H1 (cell line): Measurements from ENCODE around the gene KLF13. TPM values are rescaled to one million over a fixed set of nuclear protein-coding genes. Genes with fewer than 3 reads are reported as not detected.
A peak's percentile ranks its signal among the peaks of the same experiment; 100 is the strongest.

Source experiments
- CBX8 ChIP-seq: fragments of 300-800, 300-1000 bp; sonication (generic); IDR thresholded peaks from 2 replicates; pipeline ENCODE4 v1.7.1; 2016; ENCODE audit warnings: low read depth, low read length, borderline replicate concordance
- CTBP2 ChIP-seq: IDR thresholded peaks from 2 replicates; pipeline ENCODE4 v1.7.0; 2011; ENCODE audit warnings: borderline replicate concordance, mild to moderate bottlenecking, moderate library complexity, mixed read lengths, low read length; ENCODE audit not compliant: insufficient read depth, insufficient read length
- CTCF ChIP-seq, 3 experiments: IDR thresholded peaks; 1 replicate in 2 of 3; 2 replicates in 1 of 3; pipeline versions ENCODE4 v1.5.1 to v1.6.1; 2011; ENCODE audit warnings: low read length in 3 of 3, mild to moderate bottlenecking in 3 of 3, inconsistent platforms in 2 of 3, low read depth in 1 of 3, moderate library complexity in 1 of 3; ENCODE audit not compliant: insufficient read depth in 1 of 3; ENCODE audit errors: control extremely low read depth in 1 of 3
- FOSL1 ChIP-seq: IDR thresholded peaks from 2 replicates; pipeline ENCODE4 v1.6.1; 2011; ENCODE audit warnings: mild to moderate bottlenecking, low read depth, low read length, moderate library complexity; ENCODE audit not compliant: insufficient read depth
- GTF2F1 ChIP-seq: IDR thresholded peaks from 2 replicates; pipeline ENCODE4 v1.6.1; 2012; ENCODE audit warnings: low read depth, low read length, improper control_type of control experiment, borderline replicate concordance
- JUND ChIP-seq: IDR thresholded peaks from 2 replicates; pipeline ENCODE4 v1.6.1; 2011; ENCODE audit warnings: mild to moderate bottlenecking, improper control_type of control experiment, low read length
- KDM4A ChIP-seq: IDR thresholded peaks from one replicate; pipeline ENCODE4 v1.7.1; 2012; ENCODE audit warnings: low read depth, mild to moderate bottlenecking, moderate library complexity, low read length, inconsistent platforms; ENCODE audit not compliant: severe bottlenecking
- MAX ChIP-seq: IDR thresholded peaks from 2 replicates; pipeline ENCODE4 v1.6.1; 2012; ENCODE audit warnings: inconsistent platforms
- NANOG ChIP-seq: IDR thresholded peaks from 2 replicates; pipeline ENCODE4 v1.6.1; 2011; ENCODE audit warnings: low read length, low read depth, mild to moderate bottlenecking, inconsistent platforms; ENCODE audit not compliant: insufficient read depth, poor library complexity, severe bottlenecking
- NRF1 ChIP-seq: IDR thresholded peaks from 2 replicates; pipeline ENCODE4 v1.6.1; 2011; ENCODE audit warnings: mild to moderate bottlenecking, low read depth, low read length, improper control_type of control experiment
- RAD21 ChIP-seq, 2 experiments: IDR thresholded peaks in 1 of 2; conservative IDR thresholded peaks in 1 of 2; 2 replicates each; pipeline ENCODE4 v1.6.1; 2011; ENCODE audit warnings: low read depth in 2 of 2, low read length in 2 of 2, improper control_type of control experiment in 1 of 2, inconsistent platforms in 1 of 2, mild to moderate bottlenecking in 1 of 2, moderate library complexity in 1 of 2
- RBBP5 ChIP-seq: IDR thresholded peaks from 2 replicates; pipeline ENCODE4 v1.7.1; 2012; ENCODE audit warnings: low read depth, mild to moderate bottlenecking, inconsistent platforms, low read length, moderate library complexity, borderline replicate concordance
- RFX5 ChIP-seq: IDR thresholded peaks from 2 replicates; pipeline ENCODE4 v1.6.1; 2011; ENCODE audit warnings: low read depth, low read length, improper control_type of control experiment, borderline replicate concordance
- SAP30 ChIP-seq: fragments of 300-600 bp; sonication (generic); IDR thresholded peaks from 2 replicates; pipeline ENCODE4 v1.7.1; 2012; ENCODE audit warnings: low read length, moderate library complexity, mild to moderate bottlenecking, inconsistent platforms; ENCODE audit not compliant: insufficient read depth, insufficient replicate concordance
- SIN3A ChIP-seq, 2 experiments: IDR thresholded peaks in 1 of 2; conservative IDR thresholded peaks in 1 of 2; 2 replicates each; pipeline ENCODE4 v1.6.1; 2011 to 2012; ENCODE audit warnings: low read length in 2 of 2, improper control_type of control experiment in 1 of 2, low read depth in 1 of 2, mild to moderate bottlenecking in 1 of 2
- SP4 ChIP-seq: IDR thresholded peaks from 2 replicates; pipeline ENCODE4 v1.6.1; 2012; ENCODE audit warnings: low read length, inconsistent platforms
- SRF ChIP-seq: IDR thresholded peaks from 2 replicates; pipeline ENCODE4 v1.6.1; 2011; ENCODE audit warnings: mild to moderate bottlenecking, low read depth, low read length, moderate library complexity
- TAF1 ChIP-seq: IDR thresholded peaks from 2 replicates; pipeline ENCODE4 v1.6.1; 2011; ENCODE audit warnings: mild to moderate bottlenecking, low read depth, low read length
- TEAD4 ChIP-seq: IDR thresholded peaks from 2 replicates; pipeline ENCODE4 v1.6.1; 2012; ENCODE audit warnings: low read depth, low read length, inconsistent platforms, mixed read lengths
- polyA plus RNA-seq, 7 experiments: library from polyadenylated mRNA; depleted of rRNA in 3 of 7; stranded (reverse) in 5 of 7; unstranded in 2 of 7; fragments of >200 nt in 5 of 7; fragments of 200-250 nt in 2 of 7; gene quantifications; 1 replicate in 5 of 7; 2 replicates in 1 of 7; 4 replicates in 1 of 7; pipeline versions ENCODE4 v1.2.1 to v1.2.3, GENCODE V29; 2011 to 2013; ENCODE audit warnings: missing spikeins in 2 of 7, mixed read lengths in 2 of 7
- total RNA-seq: library from RNA; stranded (reverse); fragmentation: NEBNext Ultra II Directional; extraction: Animal tissue kit (Norgen Biotek cat#: 25700); gene quantifications from 2 replicates; pipeline ENCODE4 v1.2.1, GENCODE V29; 2021

The KLF13 gene
- total and polyA plus RNA-seq, 2 of the 8 experiments (the other 6 are each of a cell fraction or from before 2014, with no cell fraction given), result 18.3 to 33.4 TPM

GRCh38 chr15:31326156-31326874, at the start of gene KLF13 (continued):
- TF ChIP-seq NRF1 (peak; percentile 30; the same call in 1 of the 2 replicates), JUND (no peak), RFX5 (no peak), CTBP2 (no peak), RAD21 (IDR thresholded peaks at IDR 0.05 in 1 of 2, conservative IDR thresholded peaks at IDR 0.05 in 1 of 2; ENCODE audit: low read depth in 2 of 2, low read length in 2 of 2) (0 out of 4 replicates have a peak, but pooled peaks of 1 of the 2 experiments have one; percentile 0), TAF1 (0 out of 2 replicates have a peak, but pooled peaks have one; percentile 15), SRF (no peak), SAP30 (no peak), MAX (peak; percentile 8; the same call in 1 of the 2 replicates), FOSL1 (peak; percentile 78; the same call in 1 of the 2 replicates), RBBP5 (0 out of 2 replicates have a peak, but pooled peaks have one; percentile 25), SIN3A (conservative IDR thresholded peaks at IDR 0.05 in 1 of 2, IDR thresholded peaks at IDR 0.05 in 1 of 2; ENCODE audit: low read depth in 1 of 2, low read length in 2 of 2) (peak in 1 of 2 experiments; percentile 71; a peak in 1 of 4 replicates), SP4 (peak; percentile 65; the same call in 1 of the 2 replicates), GTF2F1 (no peak), NANOG (no peak), KDM4A (peak; percentile 66), CBX8 (no peak), CTCF (IDR thresholded peaks at IDR 0.05; ENCODE audit: control extremely low read depth in 1 of 3, insufficient read depth in 1 of 3, low read depth in 1 of 3, low read length in 3 of 3) (no peak), TEAD4 (no peak)
